Peyer's patch (tissue), 4 donors: ENCODE data around the gene OGT. TPM values are rescaled to one million over a fixed set of nuclear protein-coding genes. Genes with fewer than 3 reads are reported as not detected.

Source experiments
- DNase-seq, 3 donors: peaks; one replicate each; pipeline ENCODE4 v3.0.0-alpha.2; 2017 to 2019
- H3K27ac ChIP-seq, 4 donors: fragments of 200-600 bp; sonication (generic); one replicate each; pipeline ENCODE4 v1.5.1; 2016 to 2019
- H3K27me3 ChIP-seq, 2 donors: fragments of 200-600 bp; sonication (generic); one replicate each; pipeline ENCODE4 v1.5.1; 2019
- H3K36me3 ChIP-seq, 3 donors: fragments of 200-600 bp; sonication (generic); one replicate each; pipeline ENCODE4 v1.5.1; 2016 to 2019
- H3K4me1 ChIP-seq, 4 donors: fragments of 200-600 bp; sonication (generic); one replicate each; pipeline ENCODE4 v1.5.1; 2016 to 2019
- H3K4me3 ChIP-seq, 4 donors: fragments of 200-600 bp; sonication (generic); 1 replicate in 3 of 4; 2 replicates in 1 of 4; pipeline ENCODE4 v1.5.1; 2016 to 2019; ENCODE audit warnings: mild to moderate bottlenecking in 1 of 4
- H3K9me3 ChIP-seq, 4 donors: fragments of 200-600 bp; sonication (generic); one replicate each; pipeline ENCODE4 v1.5.1; 2016 to 2019; ENCODE audit warnings: mild to moderate bottlenecking in 1 of 4
- CTCF ChIP-seq, 6 experiments: fragments of 450-650 bp in 4 of 6; fragments of 200-600 bp in 2 of 6; sonication (generic) in 1 of 6; IDR thresholded peaks; one replicate each; pipeline ENCODE4 v1.5.1; 2017 to 2019; ENCODE audit warnings: antibody characterized with exemption in 6 of 6, mild to moderate bottlenecking in 3 of 6, moderate library complexity in 1 of 6
- POLR2A ChIP-seq, 2 donors: fragments of 450-650 bp; IDR thresholded peaks; one replicate each; pipeline ENCODE4 v1.5.1; 2017; ENCODE audit warnings: antibody characterized with exemption in 2 of 2, mild to moderate bottlenecking in 2 of 2, moderate library complexity in 2 of 2
- small RNA-seq, 2 donors: library from RNA; depleted of rRNA; stranded (forward); fragments of <200 nt; gene quantifications; one replicate each; pipeline ENCODE3, GENCODE V24; 2016
- total RNA-seq, 4 donors: library from RNA; depleted of rRNA; stranded (reverse); fragments of >200 nt; gene quantifications; one replicate each; pipeline ENCODE4 v1.1.0, GENCODE V29; 2016

The OGT gene
- total RNA-seq, 4 donors from 2014 or later = 118 to 297 (median 183) TPM

DNA sequence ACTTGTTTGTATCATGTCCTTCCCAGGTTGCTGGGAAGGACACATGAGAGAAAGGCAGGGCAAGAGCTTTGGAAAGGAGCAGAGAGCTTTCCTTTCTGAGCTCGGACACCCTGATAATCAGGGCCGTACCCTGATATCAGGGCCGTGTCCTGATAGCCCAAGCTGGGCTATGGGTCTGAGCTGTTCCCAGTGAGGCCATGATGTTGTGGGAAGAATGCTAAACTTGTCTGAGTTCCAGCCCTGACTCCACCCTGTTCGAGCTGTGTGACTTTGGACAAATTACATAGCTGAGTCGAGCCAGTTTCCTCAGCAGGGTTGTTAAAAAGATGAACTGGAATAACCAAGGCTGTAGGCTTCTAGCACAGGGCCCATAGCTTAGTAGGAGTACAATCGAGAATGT, 88.7 kb downstream of the OGT start:
- H3K36me3 ChIP-seq = no peaks in the 10 kb centered on the region
- no peaks in the 10 kb centered on the region for H3K27me3 ChIP-seq
- no peak for TF ChIP-seq CTCF (IDR thresholded peaks at IDR 0.05)
- TF ChIP-seq POLR2A (IDR thresholded peaks at IDR 0.05) = peak in 1 of 2 donors; percentile 30
- H3K9me3 ChIP-seq = no peaks in the 10 kb centered on the region
- DNase-seq = peak in 1 of 3 donors; percentile 54
- no peak overlapping the region for H3K4me3 ChIP-seq
- peak overlapping the region; percentile 74 to 94 (median 90) for H3K27ac ChIP-seq
- peaks cover 9 to 36% (median 21%) of the 10 kb centered on the region in 4 donors for H3K4me1 ChIP-seq

- Histone ChIP-seq H3K4me1 (peaks cover 9 to 36% (median 21%) of the 10 kb centered on the region in 4 donors), H3K27me3 (no peaks in the 10 kb centered on the region), H3K27ac (peak overlapping the region; percentile 74 to 94 (median 90)), H3K4me3 (no peak overlapping the region), H3K9me3 (no peaks in the 10 kb centered on the region), H3K36me3 (no peaks in the 10 kb centered on the region)
- DNase-seq = no peak
- TF ChIP-seq POLR2A (IDR thresholded peaks at IDR 0.05) (no peak), CTCF (IDR thresholded peaks at IDR 0.05) (no peak)
Measured at GRCh38 chrX:71622032-71622575, 89.2 kb downstream of the OGT start.

GRCh38 chrX:71622576-71623450, 89.9 kb downstream of the OGT start:
- peak overlapping the region; percentile 74 to 94 (median 90) for H3K27ac ChIP-seq

DNA sequence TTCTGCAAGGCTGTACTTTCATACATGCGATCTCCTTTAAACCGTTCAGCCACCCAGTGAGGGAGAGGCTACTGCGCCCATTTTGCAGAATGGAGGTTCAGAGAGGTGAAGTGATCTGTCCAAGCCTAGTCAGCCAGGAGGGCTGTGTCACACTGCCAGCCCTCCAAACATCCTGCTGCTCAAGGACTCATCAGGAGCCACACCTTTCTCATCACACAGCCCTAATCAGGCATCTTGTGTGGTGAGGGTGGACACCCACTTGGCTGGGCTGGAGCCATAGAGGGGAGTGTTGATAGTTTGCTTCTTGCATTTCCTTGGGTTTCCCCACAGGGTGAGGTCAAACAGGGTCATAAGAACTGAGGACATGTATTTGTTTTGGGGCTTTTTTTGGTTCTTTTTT, 90.8 kb downstream of the OGT start:
- DNase-seq = no peak
- H3K4me3 ChIP-seq = no peak overlapping the region
- TF ChIP-seq POLR2A (IDR thresholded peaks at IDR 0.05) = no peak
- no peak for TF ChIP-seq CTCF (IDR thresholded peaks at IDR 0.05)
- H3K9me3 ChIP-seq = no peaks in the 10 kb centered on the region
- H3K36me3 ChIP-seq = no peaks in the 10 kb centered on the region
- H3K27ac ChIP-seq = peak overlapping the region; percentile 74 to 94 (median 90)
- peaks cover 6 to 36% (median 21%) of the 10 kb centered on the region in 4 donors for H3K4me1 ChIP-seq
- no peaks in the 10 kb centered on the region for H3K27me3 ChIP-seq

More at GRCh38 chrX:71622576-71623450, 89.9 kb downstream of the OGT start:
- H3K36me3 ChIP-seq = no peaks in the 10 kb centered on the region
- DNase-seq = peak; percentile 71 to 92 (median 85)
- TF ChIP-seq POLR2A (IDR thresholded peaks at IDR 0.05) = peak; percentile 16 to 72
- TF ChIP-seq CTCF (IDR thresholded peaks at IDR 0.05) = peak in 4 of 6 experiments; percentile 21 to 41 (median 30)
- H3K4me3 ChIP-seq = no peak overlapping the region
- H3K4me1 ChIP-seq = peaks cover 9 to 36% (median 21%) of the 10 kb centered on the region in 4 donors
- no peaks in the 10 kb centered on the region for H3K9me3 ChIP-seq
- no peaks in the 10 kb centered on the region for H3K27me3 ChIP-seq

DNA sequence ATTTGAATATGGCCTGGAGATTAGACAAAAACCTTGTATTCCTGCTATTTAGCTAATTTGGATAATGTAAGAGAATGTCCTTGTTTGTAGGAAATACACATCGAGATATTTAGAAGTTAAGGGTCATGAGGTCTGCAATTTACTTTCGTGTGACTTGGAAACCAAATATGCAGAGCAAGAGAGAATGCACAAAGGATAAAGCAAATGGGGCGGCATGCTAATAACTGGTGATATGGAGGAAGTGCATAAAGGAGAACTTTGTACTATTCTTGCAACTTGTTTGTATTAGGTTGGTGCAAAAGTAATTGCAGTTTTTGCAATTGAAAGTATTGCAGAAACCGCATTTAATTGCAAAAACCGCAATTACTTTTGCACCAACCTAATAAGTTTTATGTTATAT, 92.6 kb downstream of the OGT start:
- no peak for DNase-seq
- Histone ChIP-seq H3K27ac (peak overlapping the region in 1 of 4 donors; percentile 58), H3K27me3 (no peaks in the 10 kb centered on the region), H3K4me1 (peaks cover 6 to 36% (median 21%) of the 10 kb centered on the region in 4 donors), H3K4me3 (no peak overlapping the region), H3K9me3 (no peaks in the 10 kb centered on the region), H3K36me3 (no peaks in the 10 kb centered on the region)
- no peak for TF ChIP-seq CTCF (IDR thresholded peaks at IDR 0.05)

Small RNA genes within 50 kb of the gene (small RNA-seq; reads per million reads assigned to genes)
- 0 reads per million in 2 donors for gene RF00019

Other genes starting within 250 kb of the OGT start
- gene NONO, start 249.5 kb upstream of the OGT start, total RNA-seq = 100 to 1,000 TPM; 167 to 559 (median 214) TPM
- gene ITGB1BP2, start 231.4 kb upstream of the OGT start, total RNA-seq = 1 to 10 TPM in 3 of 4 donors, not detected in 1; 2.4 to 5.3 (median 3.4) TPM
- 100 to 1,000 TPM in 1 of 4 donors, 10 to 100 TPM in 3; 47.8 to 301 (median 80.0) TPM for gene TAF1, start 166.7 kb upstream of the OGT start, total RNA-seq
- 10 to 100 TPM in 1 of 4 donors, 1 to 10 TPM in 3; 3.0 to 15.7 (median 4.9) TPM for gene GCNA, start 45.3 kb downstream of the OGT start, total RNA-seq
- 1 to 10 TPM in 3 of 4 donors, not detected in 1; 4.4 to 9.2 (median 8.4) TPM for gene CXCR3, start 85.4 kb downstream of the OGT start, total RNA-seq
- not detected for gene CXorf49, start 185.2 kb downstream of the OGT start, total RNA-seq
- not detected for gene CXorf49B, start 230.2 kb downstream of the OGT start, total RNA-seq